CD4-positive, alpha-beta T cell treated with Interleukin-15 for 1 hour (primary cell): ENCODE data around the gene FAM110A.
"Not testable (repeated sequence)": the region's sequence is repeated elsewhere in the genome, so short reads cannot be mapped to it uniquely, and the experiment has no call there.

Experiments
- DNase-seq: peaks from one replicate; pipeline ENCODE4 v3.0.0-alpha.2; 2020

FAM110A gene

DNA sequence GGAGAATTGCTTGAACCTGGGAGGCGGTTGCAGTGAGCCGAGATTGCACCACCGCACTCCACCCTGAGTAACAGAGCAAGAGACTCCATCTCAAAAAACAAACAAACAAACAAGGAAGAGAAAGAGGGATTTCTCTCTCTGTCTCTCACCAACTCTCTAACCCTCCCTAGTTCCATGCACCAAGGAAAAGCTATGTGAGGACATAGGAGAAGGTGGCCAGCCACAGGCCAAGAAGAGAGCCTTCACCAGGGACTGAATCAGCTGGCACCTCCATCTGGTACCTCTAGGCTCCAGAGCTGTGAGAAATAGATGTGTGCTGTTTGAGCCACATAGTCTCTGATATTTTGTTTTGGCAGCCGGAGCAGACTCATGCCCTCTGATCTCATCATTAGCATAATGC, 9.0 kb upstream of the FAM110A start:
- DNase-seq = no peak

GRCh38 chr20:824916-825315, 8.6 kb upstream of the FAM110A start:
- DNase-seq = no peak

GRCh38 chr20:825710-826421, 7.6 kb upstream of the FAM110A start:
- no peak for DNase-seq

DNA sequence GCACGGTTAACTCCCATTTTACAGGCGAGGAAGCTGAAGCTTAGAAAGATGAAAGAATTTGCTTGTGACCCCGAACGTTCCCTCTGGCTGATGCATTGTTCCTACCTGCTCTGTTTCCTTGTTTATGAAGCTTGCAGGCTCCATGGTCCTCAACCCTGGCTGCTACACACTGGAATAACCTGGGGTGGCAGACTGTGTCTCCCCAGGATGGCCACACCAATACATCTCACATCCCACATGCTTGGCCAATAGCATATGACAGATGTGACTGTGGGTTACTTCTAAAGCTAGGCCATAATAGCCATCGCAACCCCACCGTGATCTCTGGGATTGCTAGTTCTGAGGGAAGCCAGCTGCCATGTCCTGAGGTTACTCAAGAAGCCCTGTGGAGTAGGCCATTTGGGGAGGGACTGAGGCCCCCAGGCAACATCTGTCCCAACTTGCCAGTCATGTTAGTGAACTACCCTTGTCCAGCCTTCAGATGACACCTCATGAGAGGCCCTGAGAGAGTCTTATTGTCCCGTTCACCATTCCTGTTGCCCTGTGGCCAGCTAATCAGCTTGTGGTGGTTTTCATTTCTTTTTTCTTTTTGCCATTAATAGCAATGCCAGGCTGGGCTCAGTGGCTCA, 6.7 kb upstream of the FAM110A start:
- no peak for DNase-seq

DNA sequence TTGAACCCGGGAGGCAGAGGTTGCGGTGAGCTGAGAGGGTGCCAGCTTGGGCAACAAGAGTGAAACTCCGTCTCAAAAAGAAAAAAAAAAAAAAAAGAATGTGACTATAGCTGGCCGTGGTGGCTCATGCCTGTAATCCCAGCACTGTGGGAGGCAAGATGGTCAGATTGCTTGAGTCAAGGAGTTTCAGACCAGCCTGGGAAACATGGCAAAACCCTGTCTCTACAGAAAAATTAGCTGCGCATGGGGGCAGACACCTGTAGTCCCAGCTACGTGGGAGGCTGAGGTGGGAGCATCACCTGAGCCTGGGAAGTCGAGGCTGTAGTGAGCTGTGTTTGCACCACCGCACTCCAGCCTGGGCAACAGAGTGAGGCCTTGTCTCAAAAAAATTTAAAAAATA, 5.5 kb upstream of the FAM110A start:
- not testable (repeated sequence) for DNase-seq

DNA sequence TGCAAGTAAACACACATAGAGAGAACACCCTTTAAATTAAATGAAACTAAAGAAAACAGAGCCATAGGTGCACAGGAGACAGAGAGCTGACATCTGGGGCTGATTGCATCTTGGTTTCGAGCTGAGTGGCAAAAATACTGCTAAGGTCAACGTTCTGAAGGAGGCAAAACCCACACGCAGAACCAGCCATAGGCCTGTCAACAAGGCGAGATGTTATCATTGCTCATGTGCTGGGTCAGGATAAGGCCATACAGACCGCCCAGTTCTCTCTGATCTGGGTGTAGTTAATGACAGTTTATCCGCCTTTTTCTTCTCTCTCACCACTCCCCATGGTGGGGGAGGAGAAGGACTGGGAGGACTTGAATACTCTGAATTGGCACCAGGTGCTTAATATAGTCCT, 4.5 kb upstream of the FAM110A start:
- no peak for DNase-seq

- DNase-seq = no peak
These were observed 4.0 kb upstream of the FAM110A start for GRCh38 chr20:829551-829950.

- DNase-seq = no peak
These were observed 3.4 kb upstream of the FAM110A start for GRCh38 chr20:830011-830521.

DNA sequence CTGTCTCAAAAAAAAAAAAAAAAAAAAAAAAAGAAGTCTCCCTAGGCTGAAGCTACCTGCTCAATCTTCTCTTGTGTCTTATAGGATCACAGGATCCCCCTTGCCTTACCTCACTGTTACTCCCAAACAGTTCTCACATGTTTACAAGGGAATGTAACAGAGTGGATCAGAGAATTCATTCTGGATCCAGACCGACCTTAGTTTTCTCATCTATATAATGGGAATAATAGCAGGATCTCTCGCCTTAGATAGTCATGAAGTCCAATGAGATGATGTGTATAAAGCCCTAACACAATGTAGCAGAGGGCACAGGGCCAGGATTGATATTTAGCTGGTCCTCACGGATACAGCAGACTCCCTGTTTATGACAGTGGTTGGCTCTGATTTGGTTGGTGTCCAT, 2.3 kb upstream of the FAM110A start:
- no peak for DNase-seq

DNA sequence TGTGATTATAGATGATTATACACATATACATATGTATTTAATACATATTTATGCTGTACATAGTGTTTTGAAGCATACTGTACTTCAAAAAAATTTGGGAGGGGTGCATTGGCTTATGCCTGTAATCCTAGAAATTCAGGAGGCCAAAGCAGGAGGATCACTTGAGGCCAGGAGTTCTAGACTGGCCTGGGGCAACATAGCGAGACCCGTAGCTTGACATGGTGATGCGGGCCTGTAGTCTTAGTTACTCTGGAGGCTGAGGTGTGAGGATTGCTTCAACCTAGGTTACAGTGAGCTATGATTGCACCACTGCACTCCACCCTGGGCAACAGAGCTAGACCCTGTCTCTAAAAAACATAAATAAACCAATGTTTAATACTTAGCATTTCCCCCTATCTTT, 1.6 kb upstream of the FAM110A start:
- DNase-seq = no peak

DNA sequence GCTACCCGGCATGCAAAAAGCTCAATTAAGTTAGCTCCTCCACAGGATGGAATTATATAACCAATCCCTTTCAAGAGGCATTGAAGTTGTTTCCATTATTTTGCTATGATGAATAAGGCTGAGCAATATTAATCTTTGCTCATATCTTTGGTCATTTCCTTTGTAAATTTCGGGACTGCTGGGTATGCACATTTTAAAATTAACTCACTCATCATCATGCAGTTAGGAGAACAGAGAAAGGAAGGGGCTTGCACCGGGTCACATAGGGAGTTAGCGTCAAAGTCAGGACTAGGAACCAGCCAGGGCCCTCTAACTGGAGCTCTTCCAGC, 430 bp upstream of the FAM110A start:
- DNase-seq = no peak

DNA sequence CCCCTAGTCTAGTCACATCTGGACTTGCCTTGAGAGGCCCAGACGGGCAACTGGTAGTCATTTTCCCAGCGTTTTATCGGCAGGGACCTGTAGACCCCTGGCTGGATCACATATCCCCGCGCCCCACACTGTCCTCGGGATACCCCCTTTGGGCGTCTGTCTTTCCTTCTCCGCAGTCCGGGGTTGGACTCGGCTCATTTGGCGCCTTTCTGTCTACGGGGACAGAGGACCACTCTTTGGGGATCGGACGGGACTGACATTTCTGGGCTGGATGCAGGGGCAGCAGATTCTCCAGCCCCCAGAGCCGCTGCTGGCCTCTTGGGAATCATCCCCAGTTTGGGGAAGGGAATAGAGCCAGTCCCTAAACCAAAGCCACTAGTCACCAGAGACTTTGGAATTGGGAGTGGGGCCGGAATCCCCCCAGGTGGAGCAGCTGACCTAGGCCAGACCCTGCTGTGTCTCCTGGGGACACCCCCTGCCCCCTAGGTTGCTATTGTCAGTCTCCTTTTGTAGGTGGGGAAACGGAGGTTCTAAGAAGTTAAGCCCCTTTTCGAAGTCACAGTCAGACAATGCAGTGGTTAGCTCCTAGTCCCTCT, 734 bp downstream of the FAM110A start:
- DNase-seq = no peak

DNA sequence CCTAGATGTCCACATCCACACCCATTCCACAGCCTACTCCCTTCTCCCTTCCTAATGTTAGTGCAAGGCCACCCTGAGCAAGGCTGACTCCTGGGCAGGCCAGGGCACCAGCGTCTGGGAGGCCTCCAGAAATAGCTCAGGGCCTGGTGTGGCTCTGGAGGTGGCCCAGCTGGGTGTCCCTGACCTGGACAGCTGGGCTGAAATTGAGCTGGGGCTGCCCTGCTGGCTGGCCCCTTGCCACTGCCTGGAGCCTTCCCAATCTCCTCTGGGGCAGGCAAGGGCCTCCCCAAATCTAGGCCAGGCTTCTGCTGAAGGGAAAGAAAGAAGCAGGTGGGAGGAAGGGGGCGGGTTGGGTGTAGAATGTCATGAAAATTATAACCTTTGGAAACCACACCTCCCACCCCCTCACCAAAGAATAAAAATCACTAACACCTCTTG, 2.1 kb downstream of the FAM110A start:
- DNase-seq = no peak

DNA sequence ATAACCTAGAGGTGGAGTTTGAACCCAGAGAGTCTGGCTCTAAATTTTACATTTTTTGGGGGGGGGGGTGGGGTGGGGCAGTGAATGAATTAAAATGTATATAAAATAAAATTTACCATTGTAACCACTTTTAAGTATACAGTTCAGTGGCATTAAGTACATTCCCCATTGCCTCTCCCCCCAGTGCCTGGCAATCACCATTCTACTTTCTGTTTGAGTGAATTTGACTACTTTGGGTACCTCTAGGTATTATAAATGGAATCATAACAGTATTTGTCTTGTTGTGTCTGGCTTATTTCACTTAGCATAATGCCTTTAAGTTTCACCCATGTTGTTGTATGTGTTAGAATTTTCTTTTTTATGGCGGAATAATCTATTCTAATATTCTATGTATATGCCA, 2.7 kb downstream of the FAM110A start:
- no peak for DNase-seq

DNA sequence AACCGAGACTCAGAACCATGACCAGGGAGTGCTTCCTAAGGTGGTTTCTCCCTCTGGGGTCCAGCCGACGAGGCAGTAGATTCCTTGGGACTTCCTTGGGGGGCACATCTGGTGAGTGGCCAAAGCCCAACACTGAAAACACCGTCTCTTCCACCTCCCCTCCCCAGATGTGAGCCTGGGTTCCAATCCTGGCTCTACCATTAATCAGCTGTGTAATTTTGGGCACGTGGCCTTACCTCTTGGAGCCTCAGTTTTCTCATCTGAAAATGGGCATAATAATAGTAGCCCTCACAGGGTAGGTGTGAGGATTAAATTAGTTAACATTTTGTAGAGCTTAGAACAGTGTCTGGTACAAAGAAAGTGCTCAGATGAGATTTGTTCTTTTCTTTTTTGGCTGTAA, 5.5 kb downstream of the FAM110A start:
- DNase-seq = no peak

- no peak for DNase-seq
These were observed 6.1 kb downstream of the FAM110A start for GRCh38 chr20:839626-840025.

DNA sequence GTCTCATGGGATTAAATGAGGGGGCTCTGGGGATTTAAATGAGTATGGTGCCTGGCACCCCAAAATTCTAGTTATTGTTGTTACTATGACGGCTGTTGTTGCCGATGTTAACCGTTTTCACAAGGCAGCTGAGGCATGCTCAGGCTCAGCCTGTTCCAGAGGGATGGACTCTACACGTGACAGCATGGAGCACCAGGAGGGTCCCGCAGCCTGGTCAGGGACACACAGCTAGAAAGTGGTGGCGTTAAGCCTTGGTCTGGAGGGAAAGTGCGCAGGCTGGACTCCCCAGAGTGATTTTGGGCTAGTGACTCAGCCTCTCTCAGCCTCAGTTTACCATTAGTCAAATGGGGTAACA, 7.0 kb downstream of the FAM110A start:
- DNase-seq = no peak

DNA sequence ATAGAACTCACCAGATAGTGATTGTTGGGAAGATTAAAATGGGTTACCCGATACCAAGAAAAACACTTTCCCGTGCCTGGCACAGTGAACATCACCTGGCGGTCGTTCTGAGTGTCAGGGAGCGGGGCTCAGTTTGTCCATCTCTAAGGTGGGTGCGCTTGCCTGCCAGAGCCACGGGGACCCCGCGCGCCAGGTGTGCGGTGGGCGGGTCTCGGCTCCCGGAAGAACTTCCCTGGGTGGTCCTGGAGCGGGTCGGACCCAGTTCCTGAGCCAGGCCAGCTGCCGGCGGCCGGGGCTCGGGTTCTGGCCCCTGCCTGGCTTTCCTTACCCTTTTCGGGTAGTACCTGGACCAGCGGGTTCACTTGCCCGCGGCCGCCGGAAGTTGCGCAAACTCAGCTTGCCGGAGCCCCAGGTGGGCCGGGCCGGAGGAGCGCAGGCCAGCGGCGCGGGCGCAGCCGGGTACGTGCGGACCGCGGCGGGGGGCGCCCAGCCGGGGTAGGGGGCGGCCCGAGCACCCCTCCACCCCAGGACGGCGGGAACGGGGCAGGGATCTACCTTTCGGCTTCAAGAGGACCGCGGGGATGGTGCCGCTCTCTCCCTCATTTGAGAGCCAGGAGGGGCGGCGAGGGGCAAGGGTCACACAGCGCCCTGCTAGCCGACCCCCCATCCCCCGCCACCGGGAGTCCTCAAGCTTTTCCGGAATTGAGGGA, 7.5 kb downstream of the FAM110A start:
- DNase-seq = no peak

DNA sequence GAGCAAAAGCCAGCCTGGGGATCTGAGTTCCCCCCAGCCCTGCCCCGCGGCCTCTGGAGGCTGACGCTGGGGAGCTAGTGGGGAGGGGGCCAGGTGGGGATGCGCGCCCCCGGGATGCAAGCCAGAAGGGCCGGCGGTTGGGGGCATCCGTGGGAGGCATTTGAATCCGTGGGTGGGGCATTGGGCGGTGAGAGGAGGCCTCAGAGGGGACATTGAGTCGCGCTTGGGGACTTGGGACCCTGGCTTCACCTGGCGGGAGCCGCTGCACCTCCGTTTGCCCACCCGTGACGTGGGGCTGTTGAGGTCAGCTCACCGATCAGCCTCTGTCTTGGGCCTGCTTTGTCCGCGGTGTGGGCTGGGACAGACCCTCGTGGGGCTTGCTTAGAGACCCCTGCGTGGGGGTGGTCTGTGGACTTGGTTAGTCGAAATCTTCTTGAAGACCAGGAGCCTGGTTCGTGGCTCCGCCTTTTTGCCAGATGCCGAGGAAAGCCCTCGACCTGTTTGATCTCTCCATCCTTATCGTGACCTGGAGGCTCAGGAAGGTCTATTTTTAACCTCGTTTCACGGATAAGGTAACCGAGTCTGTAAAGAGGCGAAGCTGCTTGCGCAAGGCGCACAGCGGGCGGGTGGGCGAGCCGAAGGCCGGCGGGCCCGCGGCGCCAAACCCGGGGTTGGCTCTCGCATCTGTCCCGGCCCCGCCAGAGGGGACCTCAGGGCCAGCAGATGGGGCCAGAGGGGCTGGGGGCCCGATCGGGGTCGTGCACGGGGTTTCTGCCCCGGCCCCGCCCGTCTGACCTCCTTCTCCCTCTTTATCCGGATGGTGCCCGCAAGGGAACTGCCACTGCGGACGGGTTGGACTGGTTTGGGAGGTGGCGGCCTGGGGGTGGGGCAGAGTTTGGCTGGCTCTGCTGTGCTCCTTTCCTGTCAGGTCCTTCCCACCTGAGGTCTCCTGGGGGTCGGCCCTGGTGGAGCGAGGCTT, 8.3 kb downstream of the FAM110A start:
- DNase-seq = no peak

GRCh38 chr20:842547-842940, 9.0 kb downstream of the FAM110A start:
- no peak for DNase-seq

GRCh38 chr20:843912-844311, 10.4 kb downstream of the FAM110A start:
- no peak for DNase-seq

GRCh38 chr20:844473-845225, 11.1 kb downstream of the FAM110A start:
- DNase-seq = peak; percentile 94
